PFSK-1 (cell line): ENCODE results near the gene PAXX.

Source experiments
- FOXP2 ChIP-seq: optimal IDR thresholded peaks from 2 replicates; pipeline ENCODE3; 2011; ENCODE audit warnings: borderline replicate concordance, control low read depth, inconsistent platforms; ENCODE audit not compliant: insufficient read depth; ENCODE audit errors: extremely low read length, extremely low read depth
- POLR2AphosphoS5 ChIP-seq: IDR thresholded peaks from 2 replicates; pipeline ENCODE4 v1.6.1; 2012; ENCODE audit warnings: low read depth, mild to moderate bottlenecking, control low read depth, low read length, moderate library complexity
- REST ChIP-seq, 2 experiments: IDR thresholded peaks; 2 replicates each; pipeline versions ENCODE4 v1.6.1 to v1.8.0; 2011 to 2012; ENCODE audit warnings: low read depth in 2 of 2, low read length in 2 of 2, control low read depth in 1 of 2, inconsistent platforms in 1 of 2, mild to moderate bottlenecking in 1 of 2, moderate library complexity in 1 of 2; ENCODE audit not compliant: insufficient read depth in 1 of 2
- SIN3A ChIP-seq: IDR thresholded peaks from 2 replicates; pipeline ENCODE4 v1.6.1; 2012; ENCODE audit warnings: mild to moderate bottlenecking, low read length, moderate library complexity, borderline replicate concordance; ENCODE audit not compliant: insufficient read depth
- TAF1 ChIP-seq: IDR thresholded peaks from 2 replicates; pipeline ENCODE4 v1.6.1; 2012; ENCODE audit warnings: low read length, control low read depth, borderline replicate concordance; ENCODE audit not compliant: insufficient read depth

The PAXX gene

DNA sequence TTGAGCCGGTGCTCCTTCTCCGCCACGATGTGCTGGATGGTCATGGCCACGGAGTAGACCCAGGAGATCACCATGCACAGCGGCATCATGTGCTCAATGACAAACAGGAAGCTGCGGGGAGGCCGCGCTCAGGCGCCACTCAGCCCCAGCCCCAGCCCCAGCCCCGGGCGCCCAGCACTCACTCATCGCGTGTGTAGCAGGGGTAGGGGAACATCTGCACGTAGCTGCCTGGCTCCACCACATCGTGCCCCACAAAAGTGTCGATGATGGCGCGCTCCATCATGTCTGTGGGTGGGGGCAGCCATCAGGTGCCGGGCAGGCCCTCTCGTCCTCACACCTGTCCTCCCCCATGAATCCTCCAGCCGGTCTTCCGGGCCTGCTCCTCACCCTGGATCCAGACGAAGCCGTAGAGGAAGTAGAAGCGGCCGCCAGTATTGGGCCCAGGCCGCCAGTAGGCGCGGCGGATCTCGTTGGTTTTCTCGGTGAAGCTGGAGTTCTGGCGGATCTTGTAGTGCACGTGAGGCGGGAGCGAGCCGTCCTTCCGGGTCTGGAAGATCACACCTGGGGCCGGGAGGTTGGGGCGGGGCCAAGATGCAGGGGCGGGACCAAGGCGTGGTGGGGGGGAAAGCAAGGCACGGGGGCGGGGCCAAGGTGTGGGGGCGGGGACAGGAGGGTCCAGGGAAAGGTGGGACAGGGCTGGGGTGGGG is 25.7 kb downstream of the PAXX start:
- TF ChIP-seq SIN3A (no peak), POLR2AphosphoS5 (no peak), FOXP2 (no peak), TAF1 (no peak), REST (IDR thresholded peaks at IDR 0.05; ENCODE audit: insufficient read depth in 1 of 2, low read depth in 2 of 2, low read length in 2 of 2) (no peak)

- TF ChIP-seq FOXP2: no peak
- no peak for TF ChIP-seq TAF1
- TF ChIP-seq POLR2AphosphoS5: no peak
- no peak for TF ChIP-seq REST (IDR thresholded peaks at IDR 0.05; ENCODE audit: insufficient read depth in 1 of 2, low read depth in 2 of 2, low read length in 2 of 2)
- TF ChIP-seq SIN3A: no peak
Measured at GRCh38 chr9:137018761-137019559, 26.7 kb downstream of the PAXX start.

GRCh38 chr9:137019891-137020683 is 27.9 kb downstream of the PAXX start:
- TF ChIP-seq FOXP2: no peak
- no peak for TF ChIP-seq SIN3A
- no peak for TF ChIP-seq TAF1
- no peak for TF ChIP-seq POLR2AphosphoS5
- no peak for TF ChIP-seq REST (IDR thresholded peaks at IDR 0.05; ENCODE audit: insufficient read depth in 1 of 2, low read depth in 2 of 2, low read length in 2 of 2)

DNA sequence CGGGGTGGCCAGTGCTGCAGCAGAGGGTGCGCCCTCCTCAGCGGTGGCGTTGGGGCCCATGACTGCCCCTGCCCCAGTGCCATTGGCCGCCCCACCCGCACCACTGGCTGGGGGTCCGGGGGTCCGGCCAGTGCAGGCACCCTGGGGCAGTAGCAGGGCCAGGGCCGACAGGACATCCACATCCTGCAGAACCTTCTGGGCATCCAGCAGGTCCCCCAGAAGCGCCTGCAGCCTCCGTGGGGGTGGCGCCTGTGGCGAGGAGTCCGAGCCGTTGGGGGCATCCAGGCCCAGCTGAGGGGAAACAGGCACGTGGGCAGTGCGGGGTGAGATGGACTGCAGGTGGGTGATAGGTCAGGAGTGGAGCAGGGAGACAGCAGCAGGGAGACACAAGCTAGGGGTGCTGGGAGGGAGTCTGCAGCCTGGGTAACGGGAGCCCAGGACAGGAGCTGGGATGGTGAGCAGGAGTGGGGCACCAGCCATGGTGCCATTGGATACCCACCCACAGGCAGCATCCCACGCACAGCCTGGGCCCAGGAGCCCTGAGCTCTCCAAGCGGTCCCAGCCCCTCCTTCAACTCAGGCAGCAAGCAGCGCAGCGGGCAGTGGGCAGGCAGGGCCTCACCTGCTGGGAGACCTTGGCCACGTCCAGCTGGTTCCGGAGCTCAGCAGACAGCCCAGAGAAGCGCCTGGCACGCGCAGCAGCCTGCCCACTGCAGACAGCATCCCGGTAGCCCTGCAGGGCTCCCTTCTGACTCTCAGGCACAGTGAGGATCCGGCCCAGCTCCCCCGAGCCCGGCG is 28.7 kb downstream of the PAXX start:
- no peak for TF ChIP-seq REST (IDR thresholded peaks at IDR 0.05; ENCODE audit: insufficient read depth in 1 of 2, low read depth in 2 of 2, low read length in 2 of 2)
- TF ChIP-seq POLR2AphosphoS5: no peak
- TF ChIP-seq SIN3A: no peak
- no peak for TF ChIP-seq TAF1
- TF ChIP-seq FOXP2: no peak
